Measurements from ENCODE around the gene NAPA. TPM values are rescaled to one million over a fixed set of nuclear protein-coding genes. Genes with fewer than 3 reads are reported as not detected.

The NAPA gene
- total and polyA plus RNA-seq, 8 donors: 106 to 131 (median 119) TPM

- no peak for DNase-seq
- Histone ChIP-seq H3K27ac (no peak overlapping the region), H3K4me1 (no peaks in the 10 kb centered on the region), H3K4me3 (no peak overlapping the region), H3K36me3 (no peaks in the 10 kb centered on the region), H3K9me3 (no peaks in the 10 kb centered on the region), H3K27me3 (peaks cover 29 to 85% of the 10 kb centered on the region in 2 donors)
- no peak for TF ChIP-seq CTCF (IDR thresholded peaks at IDR 0.05)
- ATAC-seq: no peak
- intact Hi-C loops (cut with DNase I): no loop called here
These were observed 53.0 kb downstream of the NAPA start for GRCh38 chr19:47461876-47462275.

- ATAC-seq (no peak), DNase-seq (no peak)
- TF ChIP-seq CTCF (IDR thresholded peaks at IDR 0.05): no peak
- intact Hi-C loops (cut with DNase I): no loop called here
- H3K36me3 ChIP-seq: no peaks in the 10 kb centered on the region
- peaks cover 0 to 6% of the 10 kb centered on the region in 2 donors for H3K9me3 ChIP-seq
- H3K4me3 ChIP-seq: no peak overlapping the region
- peaks cover 39 to 86% of the 10 kb centered on the region in 2 donors for H3K27me3 ChIP-seq
- H3K4me1 ChIP-seq: no peaks in the 10 kb centered on the region
- no peak overlapping the region for H3K27ac ChIP-seq
These were observed 55.4 kb downstream of the NAPA start for GRCh38 chr19:47459477-47459876.

GRCh38 chr19:47458672-47459071 is 56.2 kb downstream of the NAPA start:
- ATAC-seq (no peak), DNase-seq (no peak)
- intact Hi-C loops (cut with DNase I): no loop called here
- Histone ChIP-seq H3K27me3 (peaks cover 39 to 90% of the 10 kb centered on the region in 2 donors), H3K9me3 (peaks cover 0 to 6% of the 10 kb centered on the region in 2 donors), H3K27ac (no peak overlapping the region), H3K4me1 (no peaks in the 10 kb centered on the region), H3K36me3 (no peaks in the 10 kb centered on the region), H3K4me3 (no peak overlapping the region)
- TF ChIP-seq CTCF (IDR thresholded peaks at IDR 0.05): no peak

DNA sequence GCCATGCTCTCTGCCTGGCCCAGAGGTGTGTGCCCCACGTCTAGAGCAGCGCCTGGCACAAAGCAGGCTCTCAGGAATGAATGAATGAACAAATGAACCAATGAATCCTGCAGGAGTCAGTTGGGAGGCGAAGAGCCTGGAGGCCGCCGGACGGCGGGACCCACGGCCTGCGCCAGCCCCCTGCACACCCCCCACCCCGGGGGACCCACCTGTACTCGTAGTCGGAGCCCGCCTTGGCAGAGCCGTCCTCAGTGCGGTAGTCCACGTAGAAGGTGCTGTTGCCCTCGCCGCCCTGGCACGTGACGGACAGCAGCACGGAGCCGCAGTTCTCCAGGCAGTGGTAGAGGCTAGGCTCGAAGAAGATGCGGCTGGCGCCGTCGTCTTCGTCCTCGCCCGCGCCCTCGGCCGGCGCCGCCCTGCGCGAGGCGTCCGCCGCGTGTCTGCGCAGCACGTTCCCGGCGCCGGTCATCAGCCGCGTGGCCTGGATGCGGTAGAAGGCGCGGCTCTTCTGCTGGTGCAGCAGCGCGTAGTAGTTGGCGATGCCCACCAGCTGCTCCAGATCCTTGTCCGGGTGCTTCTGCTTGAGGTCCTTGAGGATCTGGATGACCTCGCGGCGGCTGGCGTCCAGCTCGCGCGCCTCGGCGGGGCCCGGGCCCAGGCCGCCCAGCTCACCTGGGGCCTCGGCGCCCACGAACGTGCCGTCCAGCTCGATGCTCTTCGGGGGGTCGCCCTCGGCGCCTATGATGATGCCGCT is 58.0 kb downstream of the NAPA start:
- peaks cover 39 to 91% of the 10 kb centered on the region in 2 donors for H3K27me3 ChIP-seq

More for the DNA sequence above, 58.0 kb downstream of the NAPA start:
- DNase-seq: peak in 1 of 4 donors; percentile 67
- no peak for ATAC-seq
- intact Hi-C loops (cut with DNase I): no loop called here
- H3K9me3 ChIP-seq: peaks cover 0 to 6% of the 10 kb centered on the region in 2 donors
- H3K27ac ChIP-seq: no peak overlapping the region
- no peak overlapping the region for H3K4me3 ChIP-seq
- no peak for TF ChIP-seq CTCF (IDR thresholded peaks at IDR 0.05)
- H3K4me1 ChIP-seq: no peaks in the 10 kb centered on the region
- no peaks in the 10 kb centered on the region for H3K36me3 ChIP-seq

Data from left lung (tissue), 10 donors.